RWPE1 (cell line): ENCODE data around the gene EOLA1.
"Not testable (repeated sequence)": the region's sequence is repeated elsewhere in the genome, so short reads cannot be mapped to it uniquely, and the experiment has no call there.

Source experiments
- CTCF ChIA-PET: fragments of 350-600 bp; sonication (Branson Sonifier 250); formaldehyde crosslinking; extraction: SDS; loops from one replicate; lab custom pipeline; 2021; lab: Yijun Ruan, JAX
- POLR2A ChIA-PET: fragments of 400-600 bp; formaldehyde crosslinking; extraction: SDS; loops from one replicate; lab custom pipeline; 2020; ENCODE audit warnings: antibody characterized with exemption; ENCODE audit not compliant: low non-redundant PET; lab: Yijun Ruan, JAX
- DNase-seq: peaks from one replicate; pipeline ENCODE4 v3.0.0; 2012; ENCODE audit warnings: low spot score
- H3K27ac ChIP-seq: fragments of 450-650 bp; 2 replicates; pipeline ENCODE4 v1.5.1; 2017
- CTCF ChIP-seq: fragments of 450-650 bp; conservative IDR thresholded peaks from 2 replicates; pipeline ENCODE4 v1.5.1; 2017; ENCODE audit warnings: low read depth, mild to moderate bottlenecking

Gene EOLA1

GRCh38 chrX:149497054-149497453 lies 43.8 kb upstream of the EOLA1 start:
- TF ChIP-seq CTCF = no peak
- no peak overlapping the region for H3K27ac ChIP-seq
- no peak for DNase-seq
- CTCF ChIA-PET = no interaction called here
- POLR2A ChIA-PET = no interaction called here

GRCh38 chrX:149497626-149498025 lies 43.2 kb upstream of the EOLA1 start:
- DNase-seq = peak; percentile 13
- ChIA-PET CTCF (no interaction called here), POLR2A (no interaction called here)
- no peak for TF ChIP-seq CTCF
- no peak overlapping the region for H3K27ac ChIP-seq

- POLR2A ChIA-PET = no interaction called here
- no peak for TF ChIP-seq CTCF
These were observed 42.0 kb upstream of the EOLA1 start for GRCh38 chrX:149498767-149499166.

GRCh38 chrX:149499766-149500165 lies 41.0 kb upstream of the EOLA1 start:
- DNase-seq = no peak
- TF ChIP-seq CTCF = no peak
- ChIA-PET CTCF (interaction anchor here (0.6 kb wide), 1 partner anchor 15 kb away, joined by 3 read pairs; no protein-coding TSS in a partner anchor), POLR2A (no interaction called here)
- no peak overlapping the region for H3K27ac ChIP-seq

More at GRCh38 chrX:149498767-149499166, 42.0 kb upstream of the EOLA1 start:
- no peak for DNase-seq
- no peak overlapping the region for H3K27ac ChIP-seq
- CTCF ChIA-PET = no interaction called here

GRCh38 chrX:149502923-149503322 lies 37.9 kb upstream of the EOLA1 start:
- DNase-seq, POLR2A ChIA-PET, H3K27ac ChIP-seq, CTCF ChIA-PET: not testable (repeated sequence)

- H3K27ac ChIP-seq, POLR2A ChIA-PET, DNase-seq, CTCF ChIA-PET: not testable (repeated sequence)
These were observed 37.4 kb upstream of the EOLA1 start for GRCh38 chrX:149503446-149503845.

- no peak for DNase-seq
- ChIA-PET CTCF (no interaction called here), POLR2A (interaction anchor here (1.3 kb wide), 1 partner anchor 35 kb away, joined by 5 read pairs; no protein-coding TSS in a partner anchor)
- H3K27ac ChIP-seq = peak overlapping the region; percentile 56
- no peak for TF ChIP-seq CTCF
These were observed 36.4 kb upstream of the EOLA1 start for GRCh38 chrX:149504226-149504914.
